GM23338 (cell line): Measurements from ENCODE around the gene S1PR2. TPM values are rescaled to one million over a fixed set of nuclear protein-coding genes. Genes with fewer than 3 reads are reported as not detected.

Source experiments
- ATAC-seq: fragments of 200-7000 bp; cut with Tn5 transposase; 3 replicates; pipeline ENCODE4 v1.9.1; 2020
- DNase-seq: peaks from one replicate; pipeline ENCODE4 v3.0.0-alpha.2; 2015; ENCODE audit warnings: low spot score
- H2AFZ ChIP-seq: fragments of 200-600 bp; sonication (generic); 2 replicates; pipeline ENCODE4 v1.8.0; 2016; ENCODE audit warnings: antibody characterized with exemption, mild to moderate bottlenecking, moderate library complexity
- H3F3A ChIP-seq: fragments of 200-600 bp; sonication (generic); replicated peaks from 2 replicates; pipeline ENCODE4 v1.8.0; 2017; ENCODE audit warnings: antibody characterized with exemption, mixed run types, low read depth
- H3K27ac ChIP-seq: fragments of 200-600 bp; sonication (generic); 2 replicates; pipeline ENCODE4 v1.6.1; 2016; ENCODE audit warnings: low read depth
- H3K27me3 ChIP-seq: fragments of 200-600 bp; sonication (generic); 2 replicates; pipeline ENCODE4 v1.8.0; 2016; ENCODE audit warnings: mild to moderate bottlenecking, mixed run types, moderate library complexity; ENCODE audit not compliant: insufficient read depth
- H3K36me3 ChIP-seq: fragments of 200-600 bp; sonication (generic); 2 replicates; pipeline ENCODE4 v1.8.0; 2016; ENCODE audit warnings: mild to moderate bottlenecking; ENCODE audit not compliant: insufficient read depth
- H3K4me1 ChIP-seq: fragments of 200-600 bp; sonication (generic); 2 replicates; pipeline ENCODE4 v1.8.0; 2016; ENCODE audit warnings: mild to moderate bottlenecking, moderate library complexity; ENCODE audit not compliant: insufficient read depth
- H3K4me2 ChIP-seq: fragments of 200-600 bp; sonication (generic); 2 replicates; pipeline ENCODE4 v1.7.1; 2017; ENCODE audit warnings: mixed run types
- H3K4me3 ChIP-seq: fragments of 200-600 bp; sonication (generic); 2 replicates; pipeline ENCODE4 v1.6.1; 2016; ENCODE audit warnings: mixed run types
- H3K79me2 ChIP-seq: fragments of 200-600 bp; sonication (generic); replicated peaks from 2 replicates; pipeline ENCODE4 v1.8.0; 2017; ENCODE audit warnings: mild to moderate bottlenecking; ENCODE audit not compliant: insufficient read depth
- H3K9me2 ChIP-seq: fragments of 200-600 bp; sonication (generic); 2 replicates; pipeline ENCODE4 v1.8.0; 2017; ENCODE audit not compliant: insufficient read depth
- H4K20me1 ChIP-seq: fragments of 200-600 bp; sonication (generic); replicated peaks from 2 replicates; pipeline ENCODE4 v1.8.0; 2017; ENCODE audit warnings: mild to moderate bottlenecking; ENCODE audit not compliant: insufficient read depth
- H3K27ac Mint-ChIP-seq: 2 replicates; pipeline ENCODE4 v1.8.0; 2020; ENCODE audit warnings: inconsistent platforms, mild to moderate bottlenecking, moderate library complexity, mixed read lengths
- H3K27me3 Mint-ChIP-seq: 3 replicates; pipeline ENCODE4 v1.8.0; 2022; ENCODE audit warnings: low read depth, mild to moderate bottlenecking, moderate library complexity, mixed read lengths, inconsistent platforms; ENCODE audit not compliant: insufficient read depth, poor library complexity
- H3K36me3 Mint-ChIP-seq: 3 replicates; pipeline ENCODE4 v1.8.0; 2021; ENCODE audit warnings: low read depth, mild to moderate bottlenecking, inconsistent platforms, moderate library complexity, mixed read lengths
- H3K4me1 Mint-ChIP-seq: 3 replicates; pipeline ENCODE4 v1.8.0; 2020; ENCODE audit warnings: mild to moderate bottlenecking, inconsistent platforms, mixed read lengths
- H3K4me3 Mint-ChIP-seq: 3 replicates; pipeline ENCODE4 v1.8.0; 2021; ENCODE audit warnings: moderate library complexity, mild to moderate bottlenecking, inconsistent platforms, mixed read lengths
- H3K9me3 Mint-ChIP-seq: 3 replicates; pipeline ENCODE4 v1.8.0; 2020; ENCODE audit warnings: moderate library complexity, mild to moderate bottlenecking, inconsistent platforms, mixed read lengths
- ETS1 ChIP-seq: IDR thresholded peaks from 2 replicates; pipeline ENCODE4 v1.6.1; 2016; ENCODE audit warnings: antibody characterized with exemption
- EZH2phosphoT487 ChIP-seq: fragments of 200-600 bp; sonication (generic); IDR thresholded peaks from one replicate; pipeline ENCODE4 v1.8.1; 2018; ENCODE audit warnings: antibody characterized with exemption; ENCODE audit not compliant: unreplicated experiment
- NANOG ChIP-seq: IDR thresholded peaks from 2 replicates; pipeline ENCODE4 v1.6.1; 2016; ENCODE audit warnings: antibody characterized with exemption, borderline replicate concordance
- POLR2AphosphoS5 ChIP-seq: IDR thresholded peaks from 2 replicates; pipeline ENCODE4 v1.6.1; 2016; ENCODE audit warnings: antibody characterized with exemption, low read depth
- polyA plus RNA-seq: library from polyadenylated mRNA; unstranded; fragments of >200 nt; fragmentation: Nextera tagmentation; extraction: Ambion mirVana; gene quantifications from 2 replicates; pipeline ENCODE4 v1.2.1, GENCODE V29; 2016
- total RNA-seq: library from RNA; depleted of rRNA; stranded (reverse); fragments of >200 nt; shearing (Covaris generic); gene quantifications from 2 replicates; pipeline ENCODE4 v1.2.3, GENCODE V29; 2014
- TF ChIP-seq, protein P1 (sequence below): IDR thresholded peaks from one replicate; pipeline ENCODE4 v1.6.1; 2018; ENCODE audit warnings: antibody characterized with exemption; ENCODE audit not compliant: unreplicated experiment

S1PR2 gene
- total and polyA plus RNA-seq, 2 experiments from 2014 or later = 9.2 to 13.9 TPM

- TF ChIP-seq, protein P1, sequence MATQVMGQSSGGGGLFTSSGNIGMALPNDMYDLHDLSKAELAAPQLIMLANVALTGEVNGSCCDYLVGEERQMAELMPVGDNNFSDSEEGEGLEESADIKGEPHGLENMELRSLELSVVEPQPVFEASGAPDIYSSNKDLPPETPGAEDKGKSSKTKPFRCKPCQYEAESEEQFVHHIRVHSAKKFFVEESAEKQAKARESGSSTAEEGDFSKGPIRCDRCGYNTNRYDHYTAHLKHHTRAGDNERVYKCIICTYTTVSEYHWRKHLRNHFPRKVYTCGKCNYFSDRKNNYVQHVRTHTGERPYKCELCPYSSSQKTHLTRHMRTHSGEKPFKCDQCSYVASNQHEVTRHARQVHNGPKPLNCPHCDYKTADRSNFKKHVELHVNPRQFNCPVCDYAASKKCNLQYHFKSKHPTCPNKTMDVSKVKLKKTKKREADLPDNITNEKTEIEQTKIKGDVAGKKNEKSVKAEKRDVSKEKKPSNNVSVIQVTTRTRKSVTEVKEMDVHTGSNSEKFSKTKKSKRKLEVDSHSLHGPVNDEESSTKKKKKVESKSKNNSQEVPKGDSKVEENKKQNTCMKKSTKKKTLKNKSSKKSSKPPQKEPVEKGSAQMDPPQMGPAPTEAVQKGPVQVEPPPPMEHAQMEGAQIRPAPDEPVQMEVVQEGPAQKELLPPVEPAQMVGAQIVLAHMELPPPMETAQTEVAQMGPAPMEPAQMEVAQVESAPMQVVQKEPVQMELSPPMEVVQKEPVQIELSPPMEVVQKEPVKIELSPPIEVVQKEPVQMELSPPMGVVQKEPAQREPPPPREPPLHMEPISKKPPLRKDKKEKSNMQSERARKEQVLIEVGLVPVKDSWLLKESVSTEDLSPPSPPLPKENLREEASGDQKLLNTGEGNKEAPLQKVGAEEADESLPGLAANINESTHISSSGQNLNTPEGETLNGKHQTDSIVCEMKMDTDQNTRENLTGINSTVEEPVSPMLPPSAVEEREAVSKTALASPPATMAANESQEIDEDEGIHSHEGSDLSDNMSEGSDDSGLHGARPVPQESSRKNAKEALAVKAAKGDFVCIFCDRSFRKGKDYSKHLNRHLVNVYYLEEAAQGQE = no peak
- TF ChIP-seq POLR2AphosphoS5 = no peak
Observed at GRCh38 chr19:10184636-10185035, 46.5 kb downstream of the S1PR2 start (continued).

DNA sequence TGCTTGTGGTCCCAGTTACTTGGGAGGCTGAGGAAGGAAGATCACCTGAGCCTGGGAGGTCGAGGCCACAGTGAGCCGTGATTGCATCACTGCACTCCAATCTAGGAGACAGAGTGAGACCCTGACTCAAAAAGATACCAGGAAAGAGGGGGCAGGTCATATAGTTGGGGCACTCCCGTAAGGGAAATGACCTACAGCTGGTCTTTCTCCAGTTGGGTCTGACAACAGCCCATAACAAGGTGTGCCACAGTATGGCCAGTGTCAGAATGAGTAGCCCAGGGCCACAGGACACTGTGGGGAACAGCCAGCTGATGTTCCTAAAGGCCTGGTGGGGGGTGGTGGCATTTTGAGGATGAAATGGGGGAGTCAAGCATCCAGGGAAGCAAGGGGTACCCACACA lies 47.2 kb downstream of the S1PR2 start:
- ATAC-seq (no peak), DNase-seq (no peak)
- Histone ChIP-seq H3K36me3 (peaks cover 22% of the 10 kb centered on the region), H3K79me2 (peaks cover 83% of the 10 kb centered on the region), H3K9me2 (no peaks in the 10 kb centered on the region), H3K4me1 (no peaks in the 10 kb centered on the region), H3F3A (0 out of 2 replicates have a peak, but pooled peaks cover 2% of the 10 kb centered on the region), H3K4me3 (no peak overlapping the region), H3K4me2 (no peak overlapping the region), H2AFZ (no peak overlapping the region), H3K27me3 (no peaks in the 10 kb centered on the region), H4K20me1 (peaks cover 59% of the 10 kb centered on the region), H3K27ac (no peak overlapping the region)
- no peaks in the 10 kb centered on the region for H3K9me3 Mint-ChIP-seq
- peak overlapping the region; percentile 55; the same call in 1 of the 2 replicates for H3K27ac Mint-ChIP-seq
- peaks cover 53% of the 10 kb centered on the region for H3K36me3 Mint-ChIP-seq
- TF ChIP-seq NANOG (no peak), EZH2phosphoT487 (no peak)
- TF ChIP-seq, protein P1 = no peak
- no peaks in the 10 kb centered on the region for H3K4me1 Mint-ChIP-seq
- no peak overlapping the region for H3K4me3 Mint-ChIP-seq
- H3K27me3 Mint-ChIP-seq = peaks cover 3% of the 10 kb centered on the region

GRCh38 chr19:10182847-10183246 lies 48.3 kb downstream of the S1PR2 start:
- Histone ChIP-seq H4K20me1 (peaks cover 50% of the 10 kb centered on the region), H3K4me2 (no peak overlapping the region), H3K27me3 (no peaks in the 10 kb centered on the region), H3K79me2 (peaks cover 72% of the 10 kb centered on the region), H3K4me3 (no peak overlapping the region), H3F3A (0 out of 2 replicates have a peak, but pooled peaks cover 2% of the 10 kb centered on the region), H3K27ac (no peak overlapping the region), H2AFZ (no peak overlapping the region), H3K9me2 (no peaks in the 10 kb centered on the region), H3K4me1 (no peaks in the 10 kb centered on the region), H3K36me3 (peaks cover 28% of the 10 kb centered on the region)
- H3K27ac Mint-ChIP-seq = no peak overlapping the region
- peaks cover 48% of the 10 kb centered on the region for H3K36me3 Mint-ChIP-seq
- H3K9me3 Mint-ChIP-seq = no peaks in the 10 kb centered on the region
- no peaks in the 10 kb centered on the region for H3K4me1 Mint-ChIP-seq
- no peak for DNase-seq
- no peak overlapping the region for H3K4me3 Mint-ChIP-seq
- ATAC-seq = no peak
- H3K27me3 Mint-ChIP-seq = peaks cover 1% of the 10 kb centered on the region
- no peak for TF ChIP-seq NANOG
- TF ChIP-seq ETS1 = no peak
